Suprapubic skin (tissue), 3 donors: ENCODE data around the gene TAF11L5.

Experiments used
- POLR2A ChIP-seq, 2 donors: fragments of 450-650 bp; IDR thresholded peaks; one replicate each; pipeline ENCODE4 v1.6.1; 2017; ENCODE audit warnings: antibody characterized with exemption in 2 of 2, mild to moderate bottlenecking in 2 of 2, moderate library complexity in 2 of 2
- TF ChIP-seq, protein P1 (sequence below), 2 donors: fragments of 200-600 bp in 1 of 2; fragments of 450-650 bp in 1 of 2; sonication (generic) in 1 of 2; IDR thresholded peaks; one replicate each; pipeline ENCODE4 v1.5.1; 2016 to 2019; ENCODE audit warnings: antibody characterized with exemption in 2 of 2, mild to moderate bottlenecking in 1 of 2, moderate library complexity in 1 of 2

DNA sequence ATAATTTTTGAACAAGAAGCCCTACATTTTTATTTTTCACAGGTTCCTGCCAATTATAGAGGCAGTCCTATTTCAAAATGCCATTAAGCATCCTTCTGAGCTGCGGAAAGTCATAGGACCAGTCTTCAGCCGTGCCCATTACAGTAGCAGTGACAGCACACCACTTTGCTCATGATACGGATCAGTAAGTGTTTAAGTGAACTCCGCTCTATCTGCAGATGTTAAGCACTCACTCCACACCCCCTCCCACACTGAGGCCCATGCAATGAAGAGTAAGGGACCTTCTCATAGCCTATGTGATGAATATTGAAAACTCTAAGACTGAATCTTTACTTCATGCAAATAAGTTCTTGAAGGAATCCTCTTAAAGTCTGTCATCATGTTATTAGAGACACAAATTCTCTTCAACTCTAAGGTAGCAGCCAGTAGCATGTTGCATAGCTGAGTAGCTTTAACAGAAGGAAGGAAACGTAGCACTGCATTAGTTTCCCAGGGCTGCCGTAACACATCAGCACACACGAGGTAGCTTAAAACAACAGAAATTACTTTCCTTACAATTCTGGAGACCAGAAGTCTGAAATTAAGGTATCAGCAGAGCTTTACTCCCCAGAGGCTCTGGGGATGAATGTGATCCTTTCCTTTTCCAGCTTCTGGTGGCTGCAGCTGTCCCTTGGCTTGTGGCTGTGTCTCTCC, 47.3 kb upstream of the TAF11L5 start:
- TF ChIP-seq, protein P1, sequence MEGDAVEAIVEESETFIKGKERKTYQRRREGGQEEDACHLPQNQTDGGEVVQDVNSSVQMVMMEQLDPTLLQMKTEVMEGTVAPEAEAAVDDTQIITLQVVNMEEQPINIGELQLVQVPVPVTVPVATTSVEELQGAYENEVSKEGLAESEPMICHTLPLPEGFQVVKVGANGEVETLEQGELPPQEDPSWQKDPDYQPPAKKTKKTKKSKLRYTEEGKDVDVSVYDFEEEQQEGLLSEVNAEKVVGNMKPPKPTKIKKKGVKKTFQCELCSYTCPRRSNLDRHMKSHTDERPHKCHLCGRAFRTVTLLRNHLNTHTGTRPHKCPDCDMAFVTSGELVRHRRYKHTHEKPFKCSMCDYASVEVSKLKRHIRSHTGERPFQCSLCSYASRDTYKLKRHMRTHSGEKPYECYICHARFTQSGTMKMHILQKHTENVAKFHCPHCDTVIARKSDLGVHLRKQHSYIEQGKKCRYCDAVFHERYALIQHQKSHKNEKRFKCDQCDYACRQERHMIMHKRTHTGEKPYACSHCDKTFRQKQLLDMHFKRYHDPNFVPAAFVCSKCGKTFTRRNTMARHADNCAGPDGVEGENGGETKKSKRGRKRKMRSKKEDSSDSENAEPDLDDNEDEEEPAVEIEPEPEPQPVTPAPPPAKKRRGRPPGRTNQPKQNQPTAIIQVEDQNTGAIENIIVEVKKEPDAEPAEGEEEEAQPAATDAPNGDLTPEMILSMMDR (IDR thresholded peaks at IDR 0.05): no peak
- TF ChIP-seq POLR2A (IDR thresholded peaks at IDR 0.05): no peak
